Skeletal muscle satellite cell (primary cell): ENCODE measurements around the gene IFNGR2.
"Not testable (repeated sequence)": the region's sequence is repeated elsewhere in the genome, so short reads cannot be mapped to it uniquely, and the experiment has no call there.

Source experiments
- H3K27me3 ChIP-seq: 2 replicates; pipeline ENCODE4 v1.7.0; 2013; ENCODE audit warnings: low read length; ENCODE audit not compliant: control insufficient read depth, insufficient read depth
- H3K36me3 ChIP-seq: 2 replicates; pipeline ENCODE4 v1.7.0; 2013; ENCODE audit warnings: mild to moderate bottlenecking, control low read depth, low read length; ENCODE audit not compliant: insufficient read depth
- H3K4me1 ChIP-seq: 2 replicates; pipeline ENCODE4 v1.7.0; 2013; ENCODE audit warnings: low read length; ENCODE audit not compliant: control insufficient read depth, insufficient read depth
- H3K4me2 ChIP-seq: 2 replicates; pipeline ENCODE4 v1.7.0; 2013; ENCODE audit warnings: mild to moderate bottlenecking, low read length
- H3K4me3 ChIP-seq: 2 replicates; pipeline ENCODE4 v1.7.0; 2013; ENCODE audit warnings: low read length
- H3K9ac ChIP-seq: 2 replicates; pipeline ENCODE4 v1.7.0; 2013; ENCODE audit warnings: mild to moderate bottlenecking, low read depth, low read length, moderate library complexity
- H3K9me3 ChIP-seq: replicated peaks from 2 replicates; pipeline ENCODE4 v1.7.0; 2013; ENCODE audit warnings: mild to moderate bottlenecking, control low read depth, low read length

The IFNGR2 gene

DNA sequence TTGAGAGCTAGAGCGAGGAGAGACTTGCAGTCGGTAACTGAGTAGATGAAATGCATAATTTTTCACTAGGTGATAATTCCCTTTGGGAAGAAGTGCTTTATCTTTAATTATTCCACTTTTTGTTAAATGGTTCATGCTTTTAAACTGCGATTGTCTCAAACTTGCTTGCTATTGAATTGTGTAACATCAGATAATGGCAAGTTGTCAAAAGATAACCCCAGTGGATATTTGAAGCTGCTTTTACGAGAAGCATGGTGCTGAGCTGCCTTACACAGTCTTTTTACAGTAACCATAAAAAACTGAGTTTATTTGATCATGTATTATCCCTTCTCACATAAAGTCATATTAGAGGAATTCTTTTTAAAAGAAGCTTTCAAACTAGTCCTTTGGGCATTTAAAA is 46.4 kb downstream of the IFNGR2 start:
- peaks cover 3% of the 10 kb centered on the region for H3K36me3 ChIP-seq
- no peak overlapping the region for H3K4me2 ChIP-seq
- no peak overlapping the region for H3K4me3 ChIP-seq
- no peak overlapping the region for H3K9ac ChIP-seq
- H3K9me3 ChIP-seq: no peaks in the 10 kb centered on the region
- H3K4me1 ChIP-seq: peaks cover 14% of the 10 kb centered on the region
- no peaks in the 10 kb centered on the region for H3K27me3 ChIP-seq

DNA sequence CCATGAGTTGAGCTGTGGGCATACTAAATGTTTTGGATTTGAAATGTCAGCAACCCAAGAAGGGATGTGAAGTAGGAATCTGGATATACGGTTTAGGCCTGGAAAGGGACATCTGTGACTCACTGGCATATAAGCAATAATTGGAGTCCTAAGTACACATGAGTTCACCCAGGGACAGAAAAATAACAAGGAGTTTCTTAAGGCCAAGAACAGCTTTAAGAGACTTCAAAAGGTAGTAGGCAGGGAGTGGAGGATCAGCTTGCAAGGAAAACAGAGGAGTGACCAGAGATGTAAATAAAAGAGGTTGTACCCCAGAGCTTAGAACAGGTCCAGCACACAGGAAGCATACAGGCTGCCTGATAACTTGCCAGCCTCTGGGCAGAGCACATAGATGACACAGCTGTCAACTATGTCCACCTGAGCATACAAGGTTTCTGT is 48.4 kb downstream of the IFNGR2 start:
- Histone ChIP-seq H3K4me2 (peak overlapping the region; percentile 15), H3K9ac (no peak overlapping the region), H3K36me3 (peaks cover 3% of the 10 kb centered on the region), H3K4me1 (peaks cover 14% of the 10 kb centered on the region), H3K27me3 (no peaks in the 10 kb centered on the region), H3K9me3 (no peaks in the 10 kb centered on the region), H3K4me3 (no peak overlapping the region)

DNA sequence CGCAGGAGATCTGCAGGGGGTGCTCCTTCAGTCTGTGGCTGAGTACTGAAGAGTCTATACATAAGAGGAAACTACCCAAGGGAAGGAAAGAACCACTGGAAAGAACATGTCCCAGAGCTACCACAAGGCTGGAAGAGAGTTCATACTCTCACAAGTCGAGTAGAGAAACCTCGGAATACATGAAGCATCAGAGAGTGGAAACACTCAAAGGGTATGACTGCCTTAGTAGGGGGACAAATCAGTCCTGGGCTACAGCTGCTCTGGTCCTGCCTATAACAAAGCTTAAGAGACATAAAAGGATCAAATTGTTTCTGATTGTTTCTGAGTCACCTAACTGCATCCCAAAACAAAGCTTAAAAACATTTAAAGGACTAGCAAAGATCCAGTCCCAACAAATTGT is 49.1 kb downstream of the IFNGR2 start:
- Histone ChIP-seq H3K9me3 (no peaks in the 10 kb centered on the region), H3K4me1 (peaks cover 14% of the 10 kb centered on the region), H3K4me2 (no peak overlapping the region), H3K4me3 (no peak overlapping the region), H3K36me3 (peaks cover 3% of the 10 kb centered on the region), H3K27me3 (no peaks in the 10 kb centered on the region), H3K9ac (no peak overlapping the region)

DNA sequence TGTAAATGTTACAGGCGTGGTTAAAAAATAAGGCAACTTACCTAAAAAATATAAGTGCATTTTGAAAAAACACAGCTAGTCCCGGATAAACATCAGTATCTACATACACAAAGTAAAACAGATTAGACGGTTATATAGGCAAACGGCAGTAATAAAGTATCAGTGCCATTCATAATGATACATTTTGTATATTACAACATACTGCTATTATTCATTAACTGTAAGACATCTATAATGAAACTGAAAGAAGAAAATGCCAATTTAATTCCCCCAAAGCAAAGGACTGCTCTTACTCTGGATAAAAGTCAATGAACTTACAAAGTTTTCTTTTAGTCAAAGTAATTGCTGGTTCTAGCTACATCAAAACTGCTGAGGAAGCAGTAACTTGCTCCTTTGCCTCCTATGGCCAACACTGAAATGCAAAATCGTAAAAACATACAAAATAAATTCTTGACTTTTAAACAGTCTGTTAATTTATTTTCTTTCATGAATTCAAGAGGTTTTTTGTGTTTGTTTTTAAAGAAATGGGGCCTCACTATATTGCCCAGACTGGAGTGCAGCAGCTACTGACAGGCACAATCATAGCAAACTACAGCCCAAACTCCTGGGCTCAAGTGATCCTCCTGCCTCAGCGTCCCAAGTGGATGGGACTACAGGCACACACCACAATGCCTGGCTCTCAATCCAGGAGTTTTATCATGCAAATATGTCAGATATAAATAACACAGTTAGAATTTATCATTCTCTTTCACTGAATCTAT is 52.7 kb downstream of the IFNGR2 start:
- H3K9ac ChIP-seq: no peak overlapping the region
- peaks cover 7% of the 10 kb centered on the region for H3K36me3 ChIP-seq
- H3K9me3 ChIP-seq: no peaks in the 10 kb centered on the region
- no peak overlapping the region for H3K4me3 ChIP-seq
- H3K27me3 ChIP-seq: no peaks in the 10 kb centered on the region
- H3K4me2 ChIP-seq: no peak overlapping the region
- peaks cover 14% of the 10 kb centered on the region for H3K4me1 ChIP-seq

DNA sequence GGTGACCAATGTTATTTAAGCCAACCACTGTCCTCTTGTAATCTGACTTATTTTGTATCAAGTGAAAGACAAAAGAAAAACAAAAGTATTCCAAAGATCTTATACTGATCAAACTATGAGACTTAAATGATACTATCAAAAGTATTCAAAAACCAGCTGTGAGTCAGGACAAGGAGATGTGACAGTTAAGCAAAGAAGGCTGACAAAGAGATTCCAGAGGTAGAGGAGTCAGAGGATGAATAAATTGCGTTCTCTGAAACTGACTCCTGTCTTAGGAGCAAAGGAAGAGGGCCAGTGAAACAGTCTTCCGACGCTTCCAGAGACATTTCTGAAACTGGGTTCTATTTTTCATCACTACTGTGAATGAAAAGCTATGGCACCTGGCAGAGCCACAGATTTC is 55.6 kb downstream of the IFNGR2 start:
- Histone ChIP-seq H3K27me3 (no peaks in the 10 kb centered on the region), H3K9ac (no peak overlapping the region), H3K4me1 (no peaks in the 10 kb centered on the region), H3K4me2 (no peak overlapping the region), H3K4me3 (no peak overlapping the region), H3K9me3 (no peaks in the 10 kb centered on the region), H3K36me3 (peaks cover 7% of the 10 kb centered on the region)

DNA sequence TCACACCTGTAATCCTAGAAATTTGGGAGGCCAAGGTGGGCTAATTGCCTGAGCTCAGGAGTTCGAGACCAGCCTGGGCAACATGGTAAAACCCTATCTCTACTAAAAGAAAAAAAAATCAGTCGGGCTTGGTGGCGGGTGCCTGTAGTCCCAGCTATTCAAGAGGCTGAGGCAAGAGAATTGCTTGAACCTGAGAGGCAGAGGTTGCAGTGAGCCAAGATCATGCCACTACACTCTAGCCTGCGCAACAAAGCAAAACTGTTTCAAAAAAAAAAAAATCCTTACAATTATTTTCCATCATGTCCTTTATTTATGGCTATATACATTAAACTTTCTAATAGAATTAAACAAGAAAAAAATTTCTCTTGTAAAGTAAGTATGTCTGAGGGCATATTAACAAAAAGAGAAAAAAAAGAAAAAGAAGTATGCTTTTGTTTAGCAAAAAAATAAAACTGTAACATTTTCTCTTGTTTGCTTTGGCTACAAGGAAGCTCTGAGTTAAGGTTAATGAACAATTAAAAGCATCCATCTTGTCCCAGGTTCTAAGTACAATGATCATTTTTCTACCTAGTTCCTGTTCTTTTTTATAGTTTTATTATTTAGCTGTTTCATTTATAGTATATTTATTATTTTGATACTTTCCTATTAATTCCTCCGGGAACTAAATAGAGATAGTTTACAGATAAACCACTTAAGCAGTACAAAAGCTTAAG is 58.5 kb downstream of the IFNGR2 start:
- no peak overlapping the region for H3K4me3 ChIP-seq
- no peak overlapping the region for H3K4me2 ChIP-seq
- no peaks in the 10 kb centered on the region for H3K4me1 ChIP-seq
- no peak overlapping the region for H3K9ac ChIP-seq
- no peaks in the 10 kb centered on the region for H3K27me3 ChIP-seq
- no peaks in the 10 kb centered on the region for H3K9me3 ChIP-seq
- peaks cover 7% of the 10 kb centered on the region for H3K36me3 ChIP-seq

DNA sequence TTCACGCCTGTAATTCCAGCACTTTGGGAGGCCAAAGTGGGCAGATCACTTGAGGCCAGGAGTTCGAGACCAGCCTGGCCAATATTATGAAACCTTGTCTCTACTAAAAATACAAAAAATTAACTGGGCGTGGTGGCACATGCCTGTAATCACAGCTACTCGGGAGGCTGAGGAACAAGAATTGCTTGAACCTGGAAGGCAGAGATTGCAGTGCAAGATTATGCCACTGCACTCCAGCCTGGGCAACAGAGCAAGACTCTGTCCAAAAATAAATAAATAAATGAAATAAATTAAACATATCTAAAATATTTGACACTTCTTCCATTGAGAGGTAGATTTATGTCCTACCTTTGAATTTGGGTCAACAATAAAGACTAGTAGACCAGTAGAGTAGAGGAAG is 66.0 kb downstream of the IFNGR2 start:
- H3K27me3 ChIP-seq, H3K36me3 ChIP-seq, H3K9me3 ChIP-seq, H3K9ac ChIP-seq, H3K4me2 ChIP-seq, H3K4me1 ChIP-seq, H3K4me3 ChIP-seq: not testable (repeated sequence)

DNA sequence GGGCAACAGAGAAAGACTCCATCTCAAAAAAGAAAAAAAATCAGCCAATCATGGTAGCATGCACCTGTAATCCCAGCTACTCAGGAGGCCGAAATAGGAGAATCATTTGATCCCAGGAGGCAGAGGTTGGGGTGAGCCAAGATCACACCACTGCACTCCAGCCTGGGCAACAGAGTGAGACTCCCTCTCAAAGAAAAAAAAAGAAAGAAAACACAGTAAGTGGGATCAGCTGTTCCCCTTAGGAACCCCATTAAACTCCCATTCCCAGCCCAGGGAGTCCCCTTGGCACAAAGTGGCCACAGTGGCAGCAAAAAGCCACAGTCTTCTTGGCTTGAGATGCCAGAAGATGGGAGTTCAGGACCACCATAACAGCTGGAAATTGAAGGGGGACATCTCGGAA is 67.5 kb downstream of the IFNGR2 start:
- no peak overlapping the region for H3K9ac ChIP-seq
- H3K9me3 ChIP-seq: no peaks in the 10 kb centered on the region
- H3K4me2 ChIP-seq: no peak overlapping the region
- H3K27me3 ChIP-seq: no peaks in the 10 kb centered on the region
- H3K4me1 ChIP-seq: no peaks in the 10 kb centered on the region
- H3K36me3 ChIP-seq: no peaks in the 10 kb centered on the region
- H3K4me3 ChIP-seq: no peak overlapping the region

DNA sequence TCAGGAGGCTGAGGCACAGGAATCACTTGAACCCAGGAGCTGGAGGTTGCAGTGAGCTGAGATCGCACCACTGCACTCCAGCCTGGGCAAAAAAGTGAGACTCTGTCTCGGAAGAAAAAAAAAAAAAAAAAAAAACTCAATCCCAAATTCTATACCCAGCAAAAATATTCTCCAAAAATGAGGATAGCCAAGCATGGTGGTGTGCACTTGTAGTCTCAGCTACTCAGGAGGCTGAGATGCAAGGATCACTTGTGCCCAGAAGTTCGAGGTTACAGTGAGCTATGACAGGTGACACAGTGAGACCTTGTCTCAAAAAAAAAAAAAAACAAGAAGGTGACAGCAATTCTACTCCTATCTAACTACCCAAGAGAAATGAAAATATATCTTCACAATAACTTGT is 70.1 kb downstream of the IFNGR2 start:
- Histone ChIP-seq H3K4me3 (no peak overlapping the region), H3K9me3 (no peaks in the 10 kb centered on the region), H3K4me2 (no peak overlapping the region), H3K4me1 (peaks cover 2% of the 10 kb centered on the region), H3K27me3 (no peaks in the 10 kb centered on the region), H3K36me3 (no peaks in the 10 kb centered on the region), H3K9ac (no peak overlapping the region)

DNA sequence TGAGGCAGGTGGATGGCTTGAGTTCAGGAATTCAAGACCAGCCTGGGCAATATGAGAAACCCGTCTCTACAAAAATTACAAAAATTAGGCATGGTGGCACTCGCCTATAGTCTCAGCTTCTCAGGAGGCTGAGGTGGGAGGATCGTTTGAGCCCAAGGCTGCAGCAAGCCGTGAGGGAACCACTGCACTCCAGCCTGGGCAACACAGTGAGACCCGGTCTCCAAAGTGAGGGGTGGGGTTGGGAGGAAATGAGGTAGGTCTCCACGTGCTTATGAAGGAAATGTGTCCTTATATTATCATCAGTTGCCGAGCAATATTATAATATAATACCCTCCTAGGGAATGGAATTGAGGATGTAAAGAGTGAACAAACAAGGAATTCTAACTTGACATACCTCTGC is 73.9 kb downstream of the IFNGR2 start:
- Histone ChIP-seq H3K36me3 (no peaks in the 10 kb centered on the region), H3K4me2 (no peak overlapping the region), H3K9me3 (no peaks in the 10 kb centered on the region), H3K4me1 (peaks cover 7% of the 10 kb centered on the region), H3K4me3 (no peak overlapping the region), H3K9ac (no peak overlapping the region), H3K27me3 (no peaks in the 10 kb centered on the region)

DNA sequence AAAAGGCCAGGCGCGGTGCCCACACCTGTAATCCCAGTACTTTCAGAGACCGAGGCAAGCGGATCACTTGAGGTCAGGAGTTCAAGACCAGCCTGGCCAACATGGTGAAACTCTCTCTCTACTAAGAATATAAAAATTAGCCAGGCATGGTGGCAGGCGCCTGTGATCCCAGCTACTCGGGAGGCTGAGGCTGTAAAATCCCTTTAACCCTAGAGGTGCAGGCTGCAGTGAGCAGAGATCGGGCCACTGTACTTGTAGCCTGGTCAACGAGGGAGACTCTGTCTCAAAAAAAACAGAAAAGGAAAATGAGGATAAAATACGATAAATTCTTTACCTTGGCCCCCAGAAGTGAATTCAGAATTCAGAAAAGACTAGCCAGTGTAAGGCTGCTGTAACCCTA is 75.0 kb downstream of the IFNGR2 start:
- Histone ChIP-seq H3K4me1 (peaks cover 7% of the 10 kb centered on the region), H3K4me3 (peak overlapping the region; percentile 80), H3K9me3 (no peaks in the 10 kb centered on the region), H3K36me3 (no peaks in the 10 kb centered on the region), H3K27me3 (no peaks in the 10 kb centered on the region), H3K9ac (peak overlapping the region; percentile 95), H3K4me2 (peak overlapping the region; percentile 86)
